HG02759 (cell line): ENCODE measurements around the gene ZNF335.
"Not testable (repeated sequence)": the region's sequence is repeated elsewhere in the genome, so short reads cannot be mapped to it uniquely, and the experiment has no call there.

Source experiments
- ATAC-seq: cut with Tn5 transposase; IDR thresholded peaks from one replicate; pipeline ENCODE4 v1.9.1; 2021; ENCODE audit warnings: mild to moderate bottlenecking, moderate library complexity; ENCODE audit not compliant: unreplicated experiment

ZNF335 gene

GRCh38 chr20:45972500-45973183 is 639 bp upstream of the ZNF335 start:
- no peak for ATAC-seq

- ATAC-seq: no peak
Measured at GRCh38 chr20:45971425-45971674, 653 bp downstream of the ZNF335 start.

GRCh38 chr20:45970646-45971424 is 1.2 kb downstream of the ZNF335 start:
- no peak for ATAC-seq

GRCh38 chr20:45969712-45970634 is 2.0 kb downstream of the ZNF335 start:
- no peak for ATAC-seq

- ATAC-seq: no peak
Measured at GRCh38 chr20:45968801-45969711, 2.9 kb downstream of the ZNF335 start.

- ATAC-seq: no peak
Measured at GRCh38 chr20:45968081-45968671, 3.8 kb downstream of the ZNF335 start.

- ATAC-seq: no peak
Measured at GRCh38 chr20:45967551-45968080, 4.4 kb downstream of the ZNF335 start.

- no peak for ATAC-seq
Measured at GRCh38 chr20:45965169-45966002, 6.6 kb downstream of the ZNF335 start.

GRCh38 chr20:45964006-45964400 is 8.0 kb downstream of the ZNF335 start:
- no peak for ATAC-seq

- no peak for ATAC-seq
Measured at GRCh38 chr20:45963059-45964005, 8.7 kb downstream of the ZNF335 start.

- ATAC-seq: no peak
Measured at GRCh38 chr20:45962031-45962755, 9.8 kb downstream of the ZNF335 start.

- ATAC-seq: no peak
Measured at GRCh38 chr20:45959956-45960630, 11.9 kb downstream of the ZNF335 start.

GRCh38 chr20:45959126-45959525 is 12.9 kb downstream of the ZNF335 start:
- ATAC-seq: no peak

- ATAC-seq: no peak
Measured at GRCh38 chr20:45958593-45958992, 13.4 kb downstream of the ZNF335 start.

GRCh38 chr20:45957021-45957941 is 14.7 kb downstream of the ZNF335 start:
- no peak for ATAC-seq

GRCh38 chr20:45956326-45956725 is 15.7 kb downstream of the ZNF335 start:
- ATAC-seq: not testable (repeated sequence)
